ENCODE data around the gene NCKAP5.

NCKAP5 gene

GRCh38 chr2:132659331-132659730, 908.9 kb downstream of the NCKAP5 start:
- DNase-seq (ENCODE audit: low read depth) = no peak
- TF ChIP-seq MAX (IDR thresholded peaks at IDR 0.05; ENCODE audit: low read depth, low read length) = no peak
- TF ChIP-seq MYC (IDR thresholded peaks at IDR 0.05; ENCODE audit: low read depth, low read length) = no peak
- TF ChIP-seq POLR2A (IDR thresholded peaks at IDR 0.05; ENCODE audit: extremely low read depth, insufficient read length) = no peak
- no peak for TF ChIP-seq CTCF (IDR thresholded peaks at IDR 0.05; ENCODE audit: low read depth, low read length)

GRCh38 chr2:132656266-132656975, 911.8 kb downstream of the NCKAP5 start:
- no peak overlapping the region for H3K4me3 ChIP-seq (ENCODE audit: low read depth, low read length)
- DNase-seq (ENCODE audit: low read depth) = no peak
- TF ChIP-seq POLR2A (IDR thresholded peaks at IDR 0.05; ENCODE audit: extremely low read depth, insufficient read length) = no peak
- TF ChIP-seq MAX (IDR thresholded peaks at IDR 0.05; ENCODE audit: low read depth, low read length) = no peak
- no peak for TF ChIP-seq MYC (IDR thresholded peaks at IDR 0.05; ENCODE audit: low read depth, low read length)
- no peak for TF ChIP-seq CTCF (IDR thresholded peaks at IDR 0.05; ENCODE audit: low read depth, low read length)

More at GRCh38 chr2:132659331-132659730, 908.9 kb downstream of the NCKAP5 start:
- no peak overlapping the region for H3K4me3 ChIP-seq (ENCODE audit: low read depth, low read length)

- H3K4me3 ChIP-seq (ENCODE audit: low read depth, low read length) = no peak overlapping the region
- TF ChIP-seq MYC (IDR thresholded peaks at IDR 0.05; ENCODE audit: low read depth, low read length) = no peak
- TF ChIP-seq POLR2A (IDR thresholded peaks at IDR 0.05; ENCODE audit: extremely low read depth, insufficient read length) = no peak
- no peak for TF ChIP-seq CTCF (IDR thresholded peaks at IDR 0.05; ENCODE audit: low read depth, low read length)
- TF ChIP-seq MAX (IDR thresholded peaks at IDR 0.05; ENCODE audit: low read depth, low read length) = no peak
- no peak for DNase-seq (ENCODE audit: low read depth)
Measured at GRCh38 chr2:132654968-132655367, 913.3 kb downstream of the NCKAP5 start.

GRCh38 chr2:132654335-132654734, 913.9 kb downstream of the NCKAP5 start:
- TF ChIP-seq MYC (IDR thresholded peaks at IDR 0.05; ENCODE audit: low read depth, low read length) (no peak), CTCF (IDR thresholded peaks at IDR 0.05; ENCODE audit: low read depth, low read length) (no peak), MAX (IDR thresholded peaks at IDR 0.05; ENCODE audit: low read depth, low read length) (no peak), POLR2A (IDR thresholded peaks at IDR 0.05; ENCODE audit: extremely low read depth, insufficient read length) (no peak)
- H3K4me3 ChIP-seq (ENCODE audit: low read depth, low read length) = no peak overlapping the region
- no peak for DNase-seq (ENCODE audit: low read depth)

- TF ChIP-seq MYC (IDR thresholded peaks at IDR 0.05; ENCODE audit: low read depth, low read length) = no peak
- no peak for TF ChIP-seq POLR2A (IDR thresholded peaks at IDR 0.05; ENCODE audit: extremely low read depth, insufficient read length)
- TF ChIP-seq CTCF (IDR thresholded peaks at IDR 0.05; ENCODE audit: low read depth, low read length) = no peak
- no peak for TF ChIP-seq MAX (IDR thresholded peaks at IDR 0.05; ENCODE audit: low read depth, low read length)
- no peak overlapping the region for H3K4me3 ChIP-seq (ENCODE audit: low read depth, low read length)
- no peak for DNase-seq (ENCODE audit: low read depth)
Measured at GRCh38 chr2:132652474-132652873, 915.8 kb downstream of the NCKAP5 start.

Measured in NB4 (cell line).